WTC11 (cell line): Measurements from ENCODE around the gene ADCY5. TPM values are rescaled to one million over a fixed set of nuclear protein-coding genes. Genes with fewer than 3 reads are reported as not detected.

Experiments used
- ATAC-seq: fragments of 200-7000 bp; cut with Tn5 transposase; 2 replicates; pipeline ENCODE4 v1.10.0; 2021; ENCODE audit warnings: mild to moderate bottlenecking, moderate library complexity
- CTCF ChIA-PET: fragments of 300-600 bp; sonication (Branson Sonifier 250); formaldehyde crosslinking; loops from one replicate; lab custom pipeline; 2021; ENCODE audit warnings: antibody characterized with exemption; lab: Charles Lee
- POLR2A ChIA-PET: fragments of 350-600 bp; sonication (Branson Sonifier 250); formaldehyde crosslinking; loops from one replicate; lab custom pipeline; 2021; ENCODE audit warnings: antibody characterized with exemption; lab: Charles Lee
- DNase-seq: peaks from one replicate; pipeline ENCODE4 v3.0.0; 2021; ENCODE audit warnings: low spot score
- H3K27ac Mint-ChIP-seq: 2 replicates; pipeline ENCODE4 v1.8.0; 2021; ENCODE audit warnings: mixed read lengths
- H3K27me3 Mint-ChIP-seq: 2 replicates; pipeline ENCODE4 v1.8.0; 2021; ENCODE audit warnings: low read depth, mild to moderate bottlenecking, moderate library complexity, mixed read lengths
- H3K36me3 Mint-ChIP-seq: 2 replicates; pipeline ENCODE4 v1.8.0; 2021; ENCODE audit warnings: mixed read lengths
- H3K4me1 Mint-ChIP-seq: 2 replicates; pipeline ENCODE4 v1.8.0; 2022; ENCODE audit warnings: mixed read lengths
- H3K4me3 Mint-ChIP-seq: 2 replicates; pipeline ENCODE4 v1.8.0; 2021; ENCODE audit warnings: mild to moderate bottlenecking, moderate library complexity, mixed read lengths
- H3K9me3 Mint-ChIP-seq: 2 replicates; pipeline ENCODE4 v1.8.0; 2021; ENCODE audit warnings: mixed read lengths
- FOXK1 ChIP-seq: sonication (generic); formaldehyde crosslinking; IDR thresholded peaks from 2 replicates; pipeline ENCODE4 v1.8.0; 2022; ENCODE audit warnings: mild to moderate bottlenecking, moderate library complexity, missing genetic modification reagents
- FOXP1 ChIP-seq: sonication (generic); formaldehyde crosslinking; IDR thresholded peaks from 2 replicates; pipeline ENCODE4 v1.8.0; 2022; ENCODE audit warnings: missing genetic modification reagents, mild to moderate bottlenecking, moderate library complexity, borderline replicate concordance
- JUN ChIP-seq: sonication (generic); formaldehyde crosslinking; IDR thresholded peaks from 2 replicates; pipeline ENCODE4 v1.8.0; 2023; ENCODE audit warnings: mild to moderate bottlenecking, missing genetic modification reagents
- NR1H2 ChIP-seq: sonication (generic); formaldehyde crosslinking; IDR thresholded peaks from 2 replicates; pipeline ENCODE4 v1.9.0; 2021; ENCODE audit warnings: mild to moderate bottlenecking, moderate library complexity, missing genetic modification reagents
- RELA ChIP-seq: sonication (generic); formaldehyde crosslinking; IDR thresholded peaks from 2 replicates; pipeline ENCODE4 v1.8.1; 2022; ENCODE audit warnings: missing genetic modification reagents, mild to moderate bottlenecking, borderline replicate concordance
- SMAD3 ChIP-seq: sonication (generic); formaldehyde crosslinking; IDR thresholded peaks from 2 replicates; pipeline ENCODE4 v1.8.0; 2022; ENCODE audit warnings: missing genetic modification reagents, mild to moderate bottlenecking, borderline replicate concordance
- TCF7 ChIP-seq: sonication (generic); formaldehyde crosslinking; IDR thresholded peaks from 2 replicates; pipeline ENCODE4 v1.8.0; 2022; ENCODE audit warnings: mild to moderate bottlenecking, low read depth, missing genetic modification reagents, moderate library complexity
- ZNF232 ChIP-seq: sonication (generic); formaldehyde crosslinking; IDR thresholded peaks from 2 replicates; pipeline ENCODE4 v1.8.0; 2022; ENCODE audit warnings: mild to moderate bottlenecking, missing genetic modification reagents
- ZNF317 ChIP-seq: sonication (generic); formaldehyde crosslinking; IDR thresholded peaks from 2 replicates; pipeline ENCODE4 v1.8.1; 2023; ENCODE audit warnings: low read depth, mild to moderate bottlenecking, moderate library complexity, missing genetic modification reagents, borderline replicate concordance
- ZNF423 ChIP-seq: fragments of 250-450 bp; sonication (Bioruptor Pico); IDR thresholded peaks from 2 replicates; pipeline ENCODE4 v2.1.2; 2022; ENCODE audit warnings: mild to moderate bottlenecking, moderate library complexity
- total RNA-seq: library from RNA; stranded (reverse); gene quantifications from 3 replicates; pipeline ENCODE4 v1.2.3, GENCODE V29; 2021
- TF ChIP-seq, protein P1 (sequence below): sonication (generic); formaldehyde crosslinking; IDR thresholded peaks from 2 replicates; pipeline ENCODE4 v1.8.1; 2022; ENCODE audit warnings: mild to moderate bottlenecking, moderate library complexity, missing genetic modification reagents
- TF ChIP-seq, protein P2 (sequence below): fragments of 250-450 bp; sonication (Bioruptor Pico); IDR thresholded peaks from 2 replicates; pipeline ENCODE4 v1.9.0; 2021; ENCODE audit warnings: moderate library complexity, mild to moderate bottlenecking, inconsistent platforms, borderline replicate concordance
- TF ChIP-seq, protein P3 (sequence below): sonication (generic); formaldehyde crosslinking; IDR thresholded peaks from 2 replicates; pipeline ENCODE4 v1.8.1; 2022; ENCODE audit warnings: low read depth, missing genetic modification reagents, borderline replicate concordance
- TF ChIP-seq, protein P4 (sequence below): sonication (generic); formaldehyde crosslinking; conservative IDR thresholded peaks from 2 replicates; pipeline ENCODE4 v1.8.1; 2022; ENCODE audit warnings: mild to moderate bottlenecking, missing genetic modification reagents
- TF ChIP-seq, protein P5 (sequence below): sonication (generic); formaldehyde crosslinking; IDR thresholded peaks from 2 replicates; pipeline ENCODE4 v1.8.0; 2023; ENCODE audit warnings: mild to moderate bottlenecking, missing genetic modification reagents

Gene ADCY5
- total RNA-seq, 1 experiment from 2014 or later = 23.5 TPM

DNA sequence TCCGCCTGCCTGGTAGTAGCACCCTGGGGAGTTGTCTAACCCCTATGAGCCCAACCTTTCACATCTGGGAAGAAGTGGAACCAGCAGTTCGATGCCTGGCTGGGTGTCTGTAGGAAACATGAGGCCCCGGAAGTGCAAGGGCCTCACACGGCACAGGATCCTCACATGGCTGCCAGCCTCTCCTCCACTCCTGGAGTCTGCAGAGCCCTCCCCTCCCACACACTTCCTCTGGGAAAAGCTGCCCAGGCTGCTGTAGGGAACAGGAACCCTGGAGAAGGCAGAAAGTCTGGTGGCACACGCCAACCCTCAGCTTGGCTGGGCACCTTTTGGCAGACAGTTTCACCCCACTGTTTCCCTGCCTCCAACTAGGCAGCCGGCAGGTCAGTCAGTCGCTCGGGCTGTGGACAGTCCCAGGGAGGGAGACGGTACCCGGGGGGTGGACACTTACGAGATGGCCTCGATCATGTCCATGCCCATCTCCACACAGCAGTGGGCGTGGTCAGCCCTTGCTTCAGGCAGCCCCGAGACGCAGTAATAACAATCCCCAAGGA is 118.4 kb downstream of the ADCY5 start (continued):
- TF ChIP-seq, protein P1, sequence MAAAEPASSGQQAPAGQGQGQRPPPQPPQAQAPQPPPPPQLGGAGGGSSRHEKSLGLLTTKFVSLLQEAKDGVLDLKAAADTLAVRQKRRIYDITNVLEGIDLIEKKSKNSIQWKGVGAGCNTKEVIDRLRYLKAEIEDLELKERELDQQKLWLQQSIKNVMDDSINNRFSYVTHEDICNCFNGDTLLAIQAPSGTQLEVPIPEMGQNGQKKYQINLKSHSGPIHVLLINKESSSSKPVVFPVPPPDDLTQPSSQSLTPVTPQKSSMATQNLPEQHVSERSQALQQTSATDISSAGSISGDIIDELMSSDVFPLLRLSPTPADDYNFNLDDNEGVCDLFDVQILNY (CRISPR knock-in tag) = no peak
- no peak for TF ChIP-seq SMAD3 (CRISPR knock-in tag)
- no peak for TF ChIP-seq ZNF317 (CRISPR knock-in tag)

DNA sequence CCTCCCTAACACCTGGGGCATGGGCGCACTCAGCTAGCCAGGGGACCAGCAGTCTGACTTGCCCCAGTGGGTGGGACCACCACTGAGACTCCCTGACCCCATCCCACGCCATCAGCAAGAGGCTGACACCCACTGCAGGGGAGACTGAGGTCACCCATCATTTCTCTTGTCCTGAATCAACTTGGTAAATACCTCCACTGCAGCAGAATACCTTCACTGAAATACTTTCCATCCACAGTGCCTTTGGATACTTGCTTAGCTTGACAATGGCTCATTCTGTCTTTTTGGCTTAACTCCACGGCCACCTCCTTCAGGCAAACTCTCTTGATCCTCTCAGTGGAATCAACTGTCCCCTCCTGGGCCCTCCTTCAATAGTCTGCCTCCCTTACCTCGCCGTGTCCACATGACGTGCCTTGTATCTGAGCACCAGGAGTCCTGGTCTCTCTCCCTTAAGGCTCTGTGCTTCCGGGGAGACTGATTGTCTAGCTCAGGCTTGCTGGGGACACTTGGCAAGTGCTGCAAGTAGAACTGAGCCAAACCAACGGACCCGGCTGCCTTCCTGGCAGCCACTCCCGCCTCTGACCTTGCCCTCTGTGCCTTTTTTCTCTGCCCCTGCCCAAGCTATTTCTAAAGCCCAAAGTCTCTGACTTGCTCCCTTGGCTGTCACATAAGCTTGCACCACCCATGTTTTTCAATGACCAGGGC is 119.1 kb downstream of the ADCY5 start:
- DNase-seq (no peak), ATAC-seq (no peak)
- ChIA-PET POLR2A (no interaction called here), CTCF (interaction anchor here (0.6 to 4.1 kb wide), 15 partner anchors 8 to 160 kb away, joined by 3 to 24 read pairs (median 4); partner anchors contain the start of gene ADCY5)
- Mint-ChIP-seq H3K36me3 (no peaks in the 10 kb centered on the region), H3K4me3 (no peak overlapping the region), H3K9me3 (no peaks in the 10 kb centered on the region), H3K27me3 (no peaks in the 10 kb centered on the region), H3K27ac (no peak overlapping the region), H3K4me1 (peaks cover 20% of the 10 kb centered on the region)
- TF ChIP-seq ZNF232 (CRISPR knock-in tag) = no peak
- TF ChIP-seq FOXK1 (CRISPR knock-in tag) = no peak
- TF ChIP-seq JUN = no peak
- no peak for TF ChIP-seq RELA (CRISPR knock-in tag)
- TF ChIP-seq NR1H2 (CRISPR knock-in tag) = no peak
- TF ChIP-seq, protein P2, sequence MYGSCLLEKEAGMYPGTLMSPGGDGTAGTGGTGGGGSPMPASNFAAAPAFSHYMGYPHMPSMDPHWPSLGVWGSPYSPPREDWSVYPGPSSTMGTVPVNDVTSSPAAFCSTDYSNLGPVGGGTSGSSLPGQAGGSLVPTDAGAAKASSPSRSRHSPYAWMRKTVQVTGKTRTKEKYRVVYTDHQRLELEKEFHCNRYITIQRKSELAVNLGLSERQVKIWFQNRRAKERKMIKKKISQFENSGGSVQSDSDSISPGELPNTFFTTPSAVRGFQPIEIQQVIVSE = no peak
- TF ChIP-seq, protein P3, sequence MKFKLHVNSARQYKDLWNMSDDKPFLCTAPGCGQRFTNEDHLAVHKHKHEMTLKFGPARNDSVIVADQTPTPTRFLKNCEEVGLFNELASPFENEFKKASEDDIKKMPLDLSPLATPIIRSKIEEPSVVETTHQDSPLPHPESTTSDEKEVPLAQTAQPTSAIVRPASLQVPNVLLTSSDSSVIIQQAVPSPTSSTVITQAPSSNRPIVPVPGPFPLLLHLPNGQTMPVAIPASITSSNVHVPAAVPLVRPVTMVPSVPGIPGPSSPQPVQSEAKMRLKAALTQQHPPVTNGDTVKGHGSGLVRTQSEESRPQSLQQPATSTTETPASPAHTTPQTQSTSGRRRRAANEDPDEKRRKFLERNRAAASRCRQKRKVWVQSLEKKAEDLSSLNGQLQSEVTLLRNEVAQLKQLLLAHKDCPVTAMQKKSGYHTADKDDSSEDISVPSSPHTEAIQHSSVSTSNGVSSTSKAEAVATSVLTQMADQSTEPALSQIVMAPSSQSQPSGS (CRISPR knock-in tag) = no peak
- TF ChIP-seq, protein P4, sequence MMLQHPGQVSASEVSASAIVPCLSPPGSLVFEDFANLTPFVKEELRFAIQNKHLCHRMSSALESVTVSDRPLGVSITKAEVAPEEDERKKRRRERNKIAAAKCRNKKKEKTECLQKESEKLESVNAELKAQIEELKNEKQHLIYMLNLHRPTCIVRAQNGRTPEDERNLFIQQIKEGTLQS (CRISPR knock-in tag) = no peak
- TF ChIP-seq, protein P5, sequence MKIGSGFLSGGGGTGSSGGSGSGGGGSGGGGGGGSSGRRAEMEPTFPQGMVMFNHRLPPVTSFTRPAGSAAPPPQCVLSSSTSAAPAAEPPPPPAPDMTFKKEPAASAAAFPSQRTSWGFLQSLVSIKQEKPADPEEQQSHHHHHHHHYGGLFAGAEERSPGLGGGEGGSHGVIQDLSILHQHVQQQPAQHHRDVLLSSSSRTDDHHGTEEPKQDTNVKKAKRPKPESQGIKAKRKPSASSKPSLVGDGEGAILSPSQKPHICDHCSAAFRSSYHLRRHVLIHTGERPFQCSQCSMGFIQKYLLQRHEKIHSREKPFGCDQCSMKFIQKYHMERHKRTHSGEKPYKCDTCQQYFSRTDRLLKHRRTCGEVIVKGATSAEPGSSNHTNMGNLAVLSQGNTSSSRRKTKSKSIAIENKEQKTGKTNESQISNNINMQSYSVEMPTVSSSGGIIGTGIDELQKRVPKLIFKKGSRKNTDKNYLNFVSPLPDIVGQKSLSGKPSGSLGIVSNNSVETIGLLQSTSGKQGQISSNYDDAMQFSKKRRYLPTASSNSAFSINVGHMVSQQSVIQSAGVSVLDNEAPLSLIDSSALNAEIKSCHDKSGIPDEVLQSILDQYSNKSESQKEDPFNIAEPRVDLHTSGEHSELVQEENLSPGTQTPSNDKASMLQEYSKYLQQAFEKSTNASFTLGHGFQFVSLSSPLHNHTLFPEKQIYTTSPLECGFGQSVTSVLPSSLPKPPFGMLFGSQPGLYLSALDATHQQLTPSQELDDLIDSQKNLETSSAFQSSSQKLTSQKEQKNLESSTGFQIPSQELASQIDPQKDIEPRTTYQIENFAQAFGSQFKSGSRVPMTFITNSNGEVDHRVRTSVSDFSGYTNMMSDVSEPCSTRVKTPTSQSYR (CRISPR knock-in tag) = no peak
- TF ChIP-seq FOXP1 = no peak
- TF ChIP-seq ZNF423 (CRISPR knock-in tag) = no peak
- no peak for TF ChIP-seq TCF7 (CRISPR knock-in tag)
